Right renal pelvis (tissue), 4 donors: ENCODE results near the gene LRRC49. TPM values are rescaled to one million over a fixed set of nuclear protein-coding genes. Genes with fewer than 3 reads are reported as not detected.
"Not testable (repeated sequence)": the region's sequence is repeated elsewhere in the genome, so short reads cannot be mapped to it uniquely, and the experiment has no call there.

Source experiments
- DNase-seq, 4 donors: peaks; one replicate each; pipeline ENCODE4 v3.0.0-alpha.2; 2013; ENCODE audit warnings: low read depth in 4 of 4, low spot score in 3 of 4, missing footprints in 1 of 4
- polyA plus RNA-seq, 4 donors: library from polyadenylated mRNA; unstranded; fragments of 120-200 nt; gene quantifications; one replicate each; pipeline ENCODE4 v1.2.1, GENCODE V29; 2013; ENCODE audit not compliant: insufficient read length in 4 of 4

Gene LRRC49
- polyA plus RNA-seq, 4 donors = 16.4 to 21.0 (median 19.0) TPM

DNA sequence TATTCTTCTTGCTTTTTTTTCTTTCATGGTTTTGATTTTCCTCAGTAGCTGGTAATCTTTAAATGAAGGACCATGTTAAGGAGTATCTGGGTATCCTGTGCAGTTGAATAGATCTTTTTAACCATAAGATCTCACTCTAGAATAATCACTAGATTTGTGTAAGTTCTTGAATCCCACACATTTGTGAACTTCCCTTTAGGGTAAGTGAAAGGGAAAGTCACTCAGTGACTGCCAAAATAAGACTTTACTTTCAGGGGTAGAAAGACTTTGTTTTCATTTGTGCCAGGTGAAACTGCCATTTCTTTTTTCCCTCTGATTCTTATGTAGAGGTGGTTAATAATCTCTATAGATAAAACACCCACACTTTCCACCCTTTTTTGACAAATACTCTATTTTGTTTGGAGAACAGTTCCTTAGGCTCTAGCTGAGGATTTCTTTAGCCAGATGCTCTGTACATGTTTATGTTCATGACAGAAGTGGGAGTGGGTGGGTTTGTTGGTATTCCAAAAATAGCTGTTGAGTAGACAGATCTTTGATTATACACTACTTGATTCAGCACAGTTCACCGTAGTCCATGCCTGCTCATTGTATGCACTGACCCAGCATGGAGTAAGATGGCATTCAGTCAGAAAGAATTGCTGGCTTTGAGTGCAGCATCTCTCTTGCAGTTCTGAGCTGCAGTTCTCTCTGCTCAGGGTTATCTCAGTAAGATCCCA lies 28.5 kb downstream of the LRRC49 start:
- DNase-seq = no peak

DNA sequence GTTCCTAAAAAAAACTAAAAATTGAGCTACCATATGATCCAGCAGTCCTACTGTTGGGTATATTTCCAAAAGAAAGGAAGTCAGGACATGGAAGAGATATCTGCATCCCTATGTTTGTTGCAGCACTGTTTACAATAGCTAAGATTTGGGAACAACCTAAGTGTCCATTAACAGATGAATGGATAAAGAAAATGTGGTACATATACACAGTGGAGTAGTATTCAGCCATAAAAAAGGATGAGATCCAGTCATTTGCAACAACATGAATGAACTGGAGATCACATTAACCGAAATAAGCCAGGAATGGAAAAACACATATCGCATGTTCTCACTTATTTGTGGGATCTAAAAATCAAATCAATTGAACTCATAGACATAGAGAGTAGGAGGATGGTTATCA lies 29.5 kb downstream of the LRRC49 start:
- no peak for DNase-seq

DNA sequence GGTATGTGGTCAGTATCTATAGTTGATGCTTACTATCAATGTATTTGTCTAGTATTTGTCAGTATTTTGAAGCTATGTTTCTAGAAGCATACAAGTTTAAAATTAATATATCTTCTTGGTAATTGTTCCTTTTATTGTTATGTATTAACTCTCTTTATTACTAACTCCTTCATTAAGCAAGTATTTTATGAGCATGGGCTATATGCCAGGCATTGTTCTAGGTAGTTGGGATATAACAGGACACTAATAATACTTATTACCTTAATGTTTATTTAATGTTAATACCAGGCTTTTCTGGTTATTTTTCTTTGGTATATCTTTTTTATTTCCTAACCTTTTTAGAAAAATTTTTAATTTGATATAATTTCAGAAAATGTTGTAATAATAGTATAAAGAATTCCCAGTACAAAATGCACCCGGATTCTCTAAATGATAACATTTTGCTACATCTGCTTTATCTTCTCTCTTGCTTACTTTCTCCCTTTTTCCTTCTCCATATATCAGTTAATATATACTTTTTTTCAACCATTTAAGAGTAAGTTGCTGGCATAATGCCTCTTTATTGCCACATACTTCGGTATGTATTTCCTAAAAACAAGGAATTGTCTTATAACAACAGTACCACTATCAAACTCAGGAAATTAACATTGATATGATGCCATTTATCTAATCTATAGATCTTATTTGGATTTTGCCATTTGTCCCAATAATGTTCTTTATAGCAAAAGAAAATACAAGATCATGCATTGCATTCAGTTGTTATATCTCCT lies 30.9 kb downstream of the LRRC49 start:
- no peak for DNase-seq

DNA sequence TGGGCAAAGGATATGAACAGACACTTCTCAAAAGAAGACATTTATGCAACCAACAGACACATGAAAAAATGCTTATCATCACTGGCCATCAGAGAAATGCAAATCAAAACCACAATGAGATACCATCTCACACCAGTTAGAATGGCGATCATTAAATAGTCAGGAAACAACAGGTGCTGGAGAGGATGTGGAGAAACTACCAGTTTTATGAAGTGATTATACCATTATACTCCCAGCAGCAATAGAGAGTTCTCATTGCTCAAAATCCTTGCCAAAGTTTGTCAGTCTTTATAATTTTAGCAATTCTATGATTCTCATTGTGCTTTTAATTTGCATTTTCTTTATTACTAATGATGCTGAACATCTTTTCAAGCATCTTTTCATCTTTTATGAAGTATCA lies 34.3 kb downstream of the LRRC49 start:
- DNase-seq = not testable (repeated sequence)

DNA sequence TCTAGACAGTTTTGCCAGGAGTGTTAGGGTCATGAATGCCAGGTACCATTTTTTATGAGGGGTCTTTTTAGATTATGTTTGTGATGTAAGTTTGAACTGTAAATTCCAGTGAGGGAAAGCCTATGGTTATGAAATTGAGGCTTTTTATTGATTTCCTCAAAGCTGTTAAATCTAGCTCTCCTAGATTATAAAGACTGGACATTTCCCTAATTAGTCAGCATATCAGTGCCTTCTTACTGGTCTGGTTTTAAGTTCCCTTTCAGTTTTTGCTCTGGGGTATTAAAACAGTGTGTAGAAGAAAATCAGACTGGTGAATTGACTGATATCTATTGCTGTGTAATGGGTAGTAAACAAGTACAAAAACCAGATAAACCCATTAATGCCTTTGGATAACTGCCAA lies 39.2 kb downstream of the LRRC49 start:
- no peak for DNase-seq

DNA sequence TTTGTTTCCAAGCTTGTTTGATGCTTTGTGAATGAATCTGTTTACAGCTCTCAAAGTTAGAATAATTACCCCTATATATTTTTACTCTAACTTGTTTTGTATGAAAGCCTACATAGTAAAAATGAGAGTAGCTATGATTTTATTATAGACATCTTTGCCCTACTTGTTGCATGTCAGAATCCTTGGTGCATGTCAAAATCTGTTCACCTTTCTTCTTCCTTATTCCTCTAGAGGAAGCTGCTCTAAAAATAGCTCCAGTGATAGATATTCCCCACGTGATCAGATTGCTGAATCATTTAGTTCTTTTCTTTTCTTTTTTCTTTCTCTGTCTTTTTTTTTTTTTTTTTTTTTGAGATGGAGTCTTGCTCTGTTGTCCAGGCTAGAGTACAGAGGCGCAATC lies 39.8 kb downstream of the LRRC49 start:
- no peak for DNase-seq

DNA sequence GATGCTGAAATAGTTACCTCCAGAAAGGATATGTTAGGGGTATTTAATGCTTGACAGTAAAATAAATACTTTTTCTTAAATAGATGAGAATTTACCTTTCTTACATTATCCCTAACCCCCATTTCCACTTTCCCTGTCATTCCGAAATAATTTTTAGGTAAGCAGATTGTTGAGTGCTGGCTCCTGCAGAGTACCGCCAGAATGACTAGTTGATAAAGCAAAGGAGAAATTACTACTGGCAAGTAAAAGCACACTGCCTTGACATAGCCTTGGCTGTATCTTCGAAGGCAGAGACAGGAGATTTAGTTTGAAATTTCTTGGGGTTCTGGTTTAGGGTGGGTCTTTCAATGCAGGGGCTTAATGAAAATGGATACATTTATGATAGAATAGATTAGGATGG lies 40.8 kb downstream of the LRRC49 start:
- no peak for DNase-seq

DNA sequence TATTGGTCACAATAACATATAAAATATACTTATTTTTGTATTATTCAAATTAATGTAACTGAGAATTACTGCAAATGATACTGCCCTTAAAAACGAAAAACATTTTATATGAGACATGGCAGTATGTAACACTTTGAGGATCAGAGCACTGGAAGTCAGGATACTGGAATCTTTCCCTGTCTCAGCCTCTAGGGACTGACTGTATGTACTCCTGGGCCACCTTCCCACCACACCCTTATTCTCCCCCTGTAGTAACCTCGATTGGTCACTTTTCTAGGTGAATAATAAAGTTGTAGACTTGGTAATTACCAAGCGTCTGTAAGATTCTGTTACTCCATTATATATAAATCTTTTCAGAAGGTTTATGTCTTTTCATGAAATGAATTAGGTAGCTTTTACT lies 43.0 kb downstream of the LRRC49 start:
- DNase-seq = no peak

DNA sequence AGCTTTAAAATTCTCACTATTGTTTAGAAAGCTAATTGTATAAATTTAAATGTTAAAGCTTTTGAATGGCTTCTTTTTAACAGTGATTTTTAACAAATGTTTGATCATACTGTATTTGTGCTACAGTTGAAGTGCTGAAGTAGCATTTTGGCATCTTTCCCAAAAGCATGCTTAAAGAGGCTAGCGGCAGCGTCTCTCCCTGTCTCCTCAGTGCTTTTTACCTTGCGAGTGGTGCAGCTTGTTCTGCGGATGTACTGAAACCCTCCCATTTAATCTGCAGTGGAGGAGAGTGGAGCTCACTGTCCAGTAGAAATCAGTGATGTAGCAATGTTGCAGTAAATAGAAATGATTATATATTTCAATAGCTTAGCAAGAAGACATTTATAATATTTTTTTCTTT lies 43.7 kb downstream of the LRRC49 start:
- DNase-seq = no peak

DNA sequence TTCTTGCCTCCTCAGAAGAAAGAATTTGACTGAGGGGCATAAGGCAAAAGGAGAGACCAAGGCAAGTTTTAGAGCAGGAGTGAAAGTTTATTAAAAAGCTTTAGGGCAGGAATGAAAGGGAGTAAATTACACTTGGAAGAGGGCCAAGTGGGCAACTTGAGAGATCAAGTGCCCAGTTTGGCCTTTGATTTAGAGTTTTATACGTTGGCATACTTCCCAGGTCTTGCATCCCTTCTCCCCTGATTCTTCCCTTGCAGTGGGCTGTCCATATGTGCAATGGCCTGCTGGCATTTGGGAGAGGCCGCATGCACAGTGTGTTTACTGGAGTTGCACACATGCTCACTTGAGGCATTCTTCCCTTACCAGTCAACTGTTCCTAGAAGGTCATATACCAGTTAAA lies 50.7 kb downstream of the LRRC49 start:
- DNase-seq = peak in 3 of 4 donors; percentile 3 to 22 (median 8)

DNA sequence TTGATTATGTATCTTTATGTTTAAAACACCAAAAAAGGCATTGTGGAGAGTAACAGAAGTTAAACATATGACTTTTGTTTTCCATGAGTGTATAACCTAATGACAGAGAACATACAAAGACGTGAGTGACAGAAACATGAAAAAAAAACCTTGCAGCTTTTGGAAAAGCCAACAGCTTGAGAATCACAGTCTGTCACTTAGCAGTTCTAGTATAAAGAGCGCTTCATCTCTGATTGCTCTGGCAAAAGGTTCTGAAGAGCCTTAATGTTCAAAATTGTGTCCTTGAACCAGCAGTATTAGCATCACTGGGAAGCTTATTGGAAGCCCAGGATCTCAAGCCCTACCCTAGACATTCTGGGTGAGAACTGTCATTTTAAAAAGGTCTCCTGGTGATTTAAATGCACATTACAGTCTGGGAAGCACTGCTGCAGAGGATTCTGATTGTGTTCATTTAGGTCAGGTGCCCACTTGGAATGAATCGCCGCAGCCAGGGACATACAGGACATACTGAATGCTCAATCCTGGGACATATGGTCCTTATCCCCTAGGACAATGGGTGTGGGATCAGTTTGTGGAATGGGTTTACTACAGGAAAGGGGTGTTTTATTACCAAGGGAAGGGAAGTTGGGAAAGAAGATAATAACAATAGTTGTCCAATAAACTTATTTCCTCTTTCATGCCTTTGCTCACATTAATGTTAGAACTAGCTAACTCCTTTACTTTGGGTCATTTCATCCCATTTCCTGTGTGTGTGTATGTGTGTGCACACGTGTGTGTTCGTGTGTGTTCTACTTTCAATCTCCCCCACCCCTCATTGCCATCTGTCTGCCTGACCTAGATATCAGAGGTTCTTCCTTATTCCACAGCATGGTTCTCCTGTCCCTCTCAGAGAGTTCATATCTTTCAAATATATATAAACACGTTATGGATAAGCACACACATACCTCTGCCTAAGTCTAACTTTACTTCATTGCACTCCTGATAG lies 55.0 kb downstream of the LRRC49 start:
- no peak for DNase-seq

DNA sequence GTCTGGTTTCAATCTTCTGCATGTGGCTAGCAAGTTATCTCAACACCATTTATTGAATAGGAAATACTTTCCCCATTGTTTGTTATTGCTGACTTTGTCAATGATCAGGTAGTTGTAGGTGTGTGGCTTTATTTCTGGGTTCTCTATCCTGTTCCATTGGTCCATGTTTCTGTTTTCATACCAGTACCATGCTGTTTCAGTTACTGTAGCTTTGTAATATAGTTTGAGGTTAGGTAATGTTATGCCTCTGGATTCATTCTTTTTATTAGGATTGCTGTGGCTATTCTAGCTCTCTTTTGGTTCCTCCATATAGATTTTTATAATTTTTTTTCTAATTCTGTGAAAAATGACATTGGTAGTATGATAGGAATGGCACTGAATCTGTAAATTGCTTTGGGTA lies 58.3 kb downstream of the LRRC49 start:
- DNase-seq = no peak

DNA sequence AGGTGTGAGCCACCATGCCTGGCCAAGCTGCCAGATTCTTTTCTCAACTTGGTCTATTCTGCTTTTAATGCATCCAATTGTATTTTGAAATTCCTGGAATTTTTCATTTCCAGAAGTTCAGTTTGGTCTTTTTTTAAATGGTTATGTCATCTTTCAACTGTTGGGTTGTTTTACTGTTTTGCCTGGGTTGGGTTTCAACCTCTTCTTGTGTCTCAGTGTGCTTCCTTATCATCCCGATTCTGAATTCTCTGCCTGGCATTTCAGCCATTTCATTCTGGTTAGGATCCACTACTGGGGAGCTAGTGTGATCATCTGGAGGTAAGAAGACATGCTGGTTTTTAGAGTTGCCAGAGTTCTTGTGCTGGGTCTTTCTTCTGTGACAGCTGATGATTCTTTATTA lies 61.5 kb downstream of the LRRC49 start:
- DNase-seq = no peak

DNA sequence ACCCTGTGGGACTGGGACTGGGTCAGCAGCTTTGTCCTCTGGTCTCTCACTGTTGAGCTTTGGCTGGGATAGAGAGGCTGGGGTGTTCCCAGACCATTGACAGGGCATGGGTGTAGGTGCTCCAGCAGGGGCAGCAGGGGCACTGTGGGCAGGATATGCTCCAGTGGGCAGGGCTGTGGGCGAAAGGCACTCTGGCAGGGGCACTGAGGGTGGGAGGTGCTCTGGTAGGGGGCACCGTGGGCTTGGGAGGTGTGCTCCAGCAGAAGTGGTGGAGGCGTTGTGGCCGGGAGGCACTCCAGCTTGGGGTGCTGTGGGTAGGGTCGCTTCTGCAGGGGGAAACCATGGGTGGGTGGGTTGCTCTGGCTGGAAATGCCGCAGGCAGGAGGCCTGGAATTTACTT lies 62.1 kb downstream of the LRRC49 start:
- no peak for DNase-seq

DNA sequence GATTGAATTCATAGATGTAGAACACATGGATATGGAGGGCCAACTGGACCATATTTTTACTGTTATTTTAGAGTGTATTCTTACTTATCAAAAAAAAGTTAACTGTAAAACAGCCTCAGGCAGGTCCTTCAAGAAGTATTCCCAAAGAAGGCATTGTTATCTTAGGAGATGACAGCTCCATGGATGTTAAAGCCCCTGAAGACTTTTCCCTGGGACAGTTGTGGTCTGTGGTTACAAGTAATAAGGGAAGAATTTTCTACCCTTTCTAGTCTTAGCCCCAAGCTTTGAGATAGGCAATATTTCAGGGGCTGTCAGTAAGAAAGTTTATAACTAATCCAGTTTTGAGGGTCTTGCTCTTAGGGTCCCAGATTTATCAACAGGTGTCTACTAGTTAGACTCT lies 62.5 kb downstream of the LRRC49 start:
- DNase-seq = no peak

DNA sequence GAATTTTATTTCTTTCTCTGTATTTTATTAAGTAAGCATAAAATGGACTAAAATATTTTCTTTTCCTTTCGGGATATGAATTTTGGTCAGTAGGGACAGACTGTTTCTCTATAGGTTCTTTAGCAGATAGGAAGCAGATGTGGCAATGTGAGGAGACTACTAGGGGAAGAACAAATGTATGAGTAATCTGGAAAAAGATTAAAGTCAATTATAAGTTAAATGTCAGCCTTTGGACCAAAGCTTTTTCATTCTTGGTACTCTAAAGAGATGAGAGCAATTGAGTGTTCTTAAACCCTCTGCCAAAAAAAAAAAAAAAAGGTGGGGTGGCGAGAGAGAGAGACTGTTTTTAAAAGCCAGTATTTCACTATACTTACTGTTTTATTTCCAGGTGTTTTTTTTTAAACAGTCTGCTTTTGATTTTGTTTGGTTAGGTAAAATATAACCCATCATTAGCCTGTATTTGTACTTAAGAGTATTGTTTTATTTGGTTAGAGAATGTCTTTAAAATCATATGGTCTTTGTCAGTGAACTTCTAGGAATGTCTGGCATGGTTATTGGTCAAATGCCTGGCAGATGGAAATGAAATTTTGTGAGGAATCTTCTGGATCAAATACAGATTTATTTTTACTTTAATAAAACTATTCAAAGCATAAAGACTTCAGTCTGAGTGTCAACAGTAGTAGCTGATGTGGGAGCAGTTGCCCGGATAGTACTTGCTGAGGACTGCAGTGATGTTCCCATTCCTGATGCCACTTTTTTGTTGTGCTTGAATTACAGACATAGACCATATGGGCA lies 63.8 kb downstream of the LRRC49 start:
- no peak for DNase-seq

DNA sequence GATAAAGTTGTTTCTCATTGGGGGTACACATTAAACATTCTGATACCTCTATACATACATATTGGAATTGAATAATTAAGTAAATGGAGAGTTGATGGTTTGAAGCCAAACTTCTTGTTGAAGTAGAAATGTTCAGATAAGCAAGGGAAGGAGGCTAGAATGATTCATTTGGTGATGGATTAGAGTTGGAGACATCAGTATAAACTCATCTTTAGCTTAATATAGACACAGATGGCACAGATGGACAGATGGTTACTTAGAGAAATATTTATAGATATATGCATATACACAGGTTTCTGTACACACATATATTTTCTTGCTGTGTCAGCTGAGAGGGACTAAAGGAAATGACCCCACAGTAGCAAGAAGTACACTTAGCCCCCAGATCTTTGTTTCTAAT lies 69.5 kb downstream of the LRRC49 start:
- DNase-seq = no peak

DNA sequence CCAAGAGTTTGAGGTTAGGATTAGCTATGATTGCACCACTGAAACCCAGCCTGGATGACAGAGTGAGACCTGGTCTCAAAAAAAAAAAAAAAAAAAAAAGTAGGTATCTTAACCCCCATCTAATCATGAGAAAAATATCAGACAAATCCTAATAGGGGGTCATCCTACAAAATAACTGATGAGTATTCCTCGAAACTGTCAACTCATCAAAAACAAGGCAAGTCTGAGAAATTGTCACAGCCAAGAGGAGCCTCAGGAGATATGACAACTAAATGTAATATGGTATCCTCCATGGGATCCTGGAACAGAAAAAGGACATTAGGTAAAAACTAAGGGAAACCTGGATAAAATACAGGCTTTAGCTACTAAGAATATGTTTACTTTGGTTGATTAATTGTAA lies 70.6 kb downstream of the LRRC49 start:
- DNase-seq = no peak

DNA sequence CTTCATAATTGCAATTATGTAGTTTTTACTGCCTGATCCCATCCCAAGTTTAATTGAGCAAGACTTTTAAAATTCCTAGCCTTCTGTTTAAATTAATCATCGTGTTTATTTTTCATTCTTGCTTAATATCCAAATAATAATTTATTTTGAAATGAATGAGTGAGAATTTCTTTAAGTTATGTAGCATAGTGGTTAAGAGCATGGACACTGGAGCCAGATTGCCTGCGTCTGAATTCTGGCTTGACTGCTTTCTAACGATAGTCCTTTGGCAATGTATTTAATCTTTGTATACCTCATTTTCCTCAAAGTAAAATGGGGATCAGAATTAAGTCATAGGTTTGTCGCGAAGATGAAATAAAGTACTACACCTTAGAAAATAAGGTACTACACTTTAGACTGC lies 71.4 kb downstream of the LRRC49 start:
- no peak for DNase-seq

DNA sequence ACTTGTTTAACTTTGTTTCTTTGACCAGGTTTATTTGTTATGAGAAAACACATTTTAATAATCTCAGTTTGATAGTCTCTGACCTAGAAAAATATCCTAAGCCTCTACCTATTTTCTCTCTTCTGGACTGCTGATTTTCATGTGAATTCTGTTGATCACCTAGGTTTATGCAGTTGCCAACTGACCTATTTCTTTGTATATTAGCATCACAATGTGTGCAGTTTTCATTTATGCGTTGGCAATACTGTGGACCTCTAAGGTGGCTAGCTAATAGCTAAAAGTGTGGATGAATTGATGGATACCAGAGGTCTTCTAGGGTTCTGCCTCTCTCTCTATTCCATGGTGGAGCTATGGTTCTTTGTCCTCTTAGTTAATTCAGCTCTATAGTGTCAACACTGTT lies 72.1 kb downstream of the LRRC49 start:
- DNase-seq = no peak
